Measurements from ENCODE around the gene CABLES2.

CABLES2 gene

DNA sequence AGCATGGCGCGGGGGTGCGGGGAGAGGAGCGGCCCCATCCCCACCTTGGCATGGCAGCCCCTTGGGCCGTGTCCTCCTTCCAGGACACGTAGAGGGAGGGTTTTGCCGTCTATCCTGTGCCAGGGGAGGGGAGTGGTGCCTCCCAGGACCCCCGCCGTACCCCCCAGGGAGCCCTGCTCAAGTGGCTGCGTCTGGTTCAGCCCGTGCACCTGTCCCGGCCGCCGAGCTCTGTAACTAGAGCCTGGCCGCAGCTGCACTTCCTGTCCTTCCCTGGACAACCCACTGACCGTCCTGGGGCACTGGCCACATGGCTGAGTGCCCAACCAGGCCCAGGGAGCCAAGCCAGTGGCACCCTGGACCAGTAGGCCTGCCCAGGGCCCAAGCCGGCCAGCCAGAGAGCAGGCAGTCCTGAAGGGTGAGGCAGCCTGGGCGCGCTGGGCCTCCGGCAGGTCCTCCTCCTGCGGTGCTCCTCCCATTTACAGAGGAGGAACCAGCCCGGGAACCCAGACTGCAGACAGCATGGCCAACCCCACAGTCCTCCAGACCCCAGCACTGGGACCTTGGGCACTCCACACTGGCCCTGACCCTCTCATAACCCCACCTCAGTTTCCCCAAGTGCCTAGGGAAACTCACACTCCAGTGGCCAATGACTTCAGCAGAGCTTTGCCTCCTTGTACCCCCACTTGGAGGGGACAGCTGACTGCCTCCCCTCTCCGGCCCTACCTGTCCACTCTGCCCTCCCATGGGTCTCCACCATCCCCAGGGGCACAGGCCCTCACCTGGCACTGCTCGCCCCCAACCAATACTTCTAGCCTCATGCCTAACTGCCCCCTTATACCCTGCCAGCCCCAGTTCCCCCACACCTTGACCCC is 48.7 kb downstream of the CABLES2 start:
- TF ChIP-seq GLIS3 (CRISPR knock-in tag; IDR thresholded peaks at IDR 0.05) (no peak), OSR1 (CRISPR knock-in tag; IDR thresholded peaks at IDR 0.05) (no peak), ARNTL (CRISPR knock-in tag; IDR thresholded peaks at IDR 0.05; ENCODE audit: borderline replicate concordance, low read depth) (no peak), BACH2 (CRISPR knock-in tag; IDR thresholded peaks at IDR 0.05; ENCODE audit: borderline replicate concordance) (no peak), RARB (CRISPR knock-in tag; IDR thresholded peaks at IDR 0.05) (no peak), SNAI2 (CRISPR knock-in tag; IDR thresholded peaks at IDR 0.05) (no peak), CSDC2 (CRISPR knock-in tag; IDR thresholded peaks at IDR 0.05) (no peak), TCF4 (CRISPR knock-in tag; IDR thresholded peaks at IDR 0.05; ENCODE audit: borderline replicate concordance) (no peak), ESRRG (CRISPR knock-in tag; IDR thresholded peaks at IDR 0.05) (no peak), ZC3H10 (CRISPR knock-in tag; IDR thresholded peaks at IDR 0.05) (no peak), ZNF565 (CRISPR knock-in tag; conservative IDR thresholded peaks at IDR 0.05; ENCODE audit: low read depth) (no peak), ZNF8 (CRISPR knock-in tag; IDR thresholded peaks at IDR 0.05) (no peak), ZNF70 (CRISPR knock-in tag; IDR thresholded peaks at IDR 0.05) (no peak)
- TF ChIP-seq, protein P1, sequence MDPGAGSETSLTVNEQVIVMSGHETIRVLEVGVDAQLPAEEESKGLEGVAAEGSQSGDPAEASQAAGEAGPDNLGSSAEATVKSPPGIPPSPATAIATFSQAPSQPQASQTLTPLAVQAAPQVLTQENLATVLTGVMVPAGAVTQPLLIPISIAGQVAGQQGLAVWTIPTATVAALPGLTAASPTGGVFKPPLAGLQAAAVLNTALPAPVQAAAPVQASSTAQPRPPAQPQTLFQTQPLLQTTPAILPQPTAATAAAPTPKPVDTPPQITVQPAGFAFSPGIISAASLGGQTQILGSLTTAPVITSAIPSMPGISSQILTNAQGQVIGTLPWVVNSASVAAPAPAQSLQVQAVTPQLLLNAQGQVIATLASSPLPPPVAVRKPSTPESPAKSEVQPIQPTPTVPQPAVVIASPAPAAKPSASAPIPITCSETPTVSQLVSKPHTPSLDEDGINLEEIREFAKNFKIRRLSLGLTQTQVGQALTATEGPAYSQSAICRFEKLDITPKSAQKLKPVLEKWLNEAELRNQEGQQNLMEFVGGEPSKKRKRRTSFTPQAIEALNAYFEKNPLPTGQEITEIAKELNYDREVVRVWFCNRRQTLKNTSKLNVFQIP (CRISPR knock-in tag; IDR thresholded peaks at IDR 0.05; ENCODE audit: borderline replicate concordance, low read depth) = no peak
- TF ChIP-seq, protein P2, sequence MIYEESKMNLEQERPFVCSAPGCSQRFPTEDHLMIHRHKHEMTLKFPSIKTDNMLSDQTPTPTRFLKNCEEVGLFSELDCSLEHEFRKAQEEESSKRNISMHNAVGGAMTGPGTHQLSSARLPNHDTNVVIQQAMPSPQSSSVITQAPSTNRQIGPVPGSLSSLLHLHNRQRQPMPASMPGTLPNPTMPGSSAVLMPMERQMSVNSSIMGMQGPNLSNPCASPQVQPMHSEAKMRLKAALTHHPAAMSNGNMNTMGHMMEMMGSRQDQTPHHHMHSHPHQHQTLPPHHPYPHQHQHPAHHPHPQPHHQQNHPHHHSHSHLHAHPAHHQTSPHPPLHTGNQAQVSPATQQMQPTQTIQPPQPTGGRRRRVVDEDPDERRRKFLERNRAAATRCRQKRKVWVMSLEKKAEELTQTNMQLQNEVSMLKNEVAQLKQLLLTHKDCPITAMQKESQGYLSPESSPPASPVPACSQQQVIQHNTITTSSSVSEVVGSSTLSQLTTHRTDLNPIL (CRISPR knock-in tag; IDR thresholded peaks at IDR 0.05; ENCODE audit: low read depth) = no peak
- TF ChIP-seq, protein P3, sequence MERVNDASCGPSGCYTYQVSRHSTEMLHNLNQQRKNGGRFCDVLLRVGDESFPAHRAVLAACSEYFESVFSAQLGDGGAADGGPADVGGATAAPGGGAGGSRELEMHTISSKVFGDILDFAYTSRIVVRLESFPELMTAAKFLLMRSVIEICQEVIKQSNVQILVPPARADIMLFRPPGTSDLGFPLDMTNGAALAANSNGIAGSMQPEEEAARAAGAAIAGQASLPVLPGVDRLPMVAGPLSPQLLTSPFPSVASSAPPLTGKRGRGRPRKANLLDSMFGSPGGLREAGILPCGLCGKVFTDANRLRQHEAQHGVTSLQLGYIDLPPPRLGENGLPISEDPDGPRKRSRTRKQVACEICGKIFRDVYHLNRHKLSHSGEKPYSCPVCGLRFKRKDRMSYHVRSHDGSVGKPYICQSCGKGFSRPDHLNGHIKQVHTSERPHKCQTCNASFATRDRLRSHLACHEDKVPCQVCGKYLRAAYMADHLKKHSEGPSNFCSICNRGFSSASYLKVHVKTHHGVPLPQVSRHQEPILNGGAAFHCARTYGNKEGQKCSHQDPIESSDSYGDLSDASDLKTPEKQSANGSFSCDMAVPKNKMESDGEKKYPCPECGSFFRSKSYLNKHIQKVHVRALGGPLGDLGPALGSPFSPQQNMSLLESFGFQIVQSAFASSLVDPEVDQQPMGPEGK (CRISPR knock-in tag; IDR thresholded peaks at IDR 0.05; ENCODE audit: borderline replicate concordance) = no peak
- TF ChIP-seq, protein P4, sequence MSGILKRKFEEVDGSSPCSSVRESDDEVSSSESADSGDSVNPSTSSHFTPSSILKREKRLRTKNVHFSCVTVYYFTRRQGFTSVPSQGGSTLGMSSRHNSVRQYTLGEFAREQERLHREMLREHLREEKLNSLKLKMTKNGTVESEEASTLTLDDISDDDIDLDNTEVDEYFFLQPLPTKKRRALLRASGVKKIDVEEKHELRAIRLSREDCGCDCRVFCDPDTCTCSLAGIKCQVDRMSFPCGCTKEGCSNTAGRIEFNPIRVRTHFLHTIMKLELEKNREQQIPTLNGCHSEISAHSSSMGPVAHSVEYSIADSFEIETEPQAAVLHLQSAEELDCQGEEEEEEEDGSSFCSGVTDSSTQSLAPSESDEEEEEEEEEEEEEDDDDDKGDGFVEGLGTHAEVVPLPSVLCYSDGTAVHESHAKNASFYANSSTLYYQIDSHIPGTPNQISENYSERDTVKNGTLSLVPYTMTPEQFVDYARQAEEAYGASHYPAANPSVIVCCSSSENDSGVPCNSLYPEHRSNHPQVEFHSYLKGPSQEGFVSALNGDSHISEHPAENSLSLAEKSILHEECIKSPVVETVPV (CRISPR knock-in tag; IDR thresholded peaks at IDR 0.05) = no peak
- TF ChIP-seq, protein P5, sequence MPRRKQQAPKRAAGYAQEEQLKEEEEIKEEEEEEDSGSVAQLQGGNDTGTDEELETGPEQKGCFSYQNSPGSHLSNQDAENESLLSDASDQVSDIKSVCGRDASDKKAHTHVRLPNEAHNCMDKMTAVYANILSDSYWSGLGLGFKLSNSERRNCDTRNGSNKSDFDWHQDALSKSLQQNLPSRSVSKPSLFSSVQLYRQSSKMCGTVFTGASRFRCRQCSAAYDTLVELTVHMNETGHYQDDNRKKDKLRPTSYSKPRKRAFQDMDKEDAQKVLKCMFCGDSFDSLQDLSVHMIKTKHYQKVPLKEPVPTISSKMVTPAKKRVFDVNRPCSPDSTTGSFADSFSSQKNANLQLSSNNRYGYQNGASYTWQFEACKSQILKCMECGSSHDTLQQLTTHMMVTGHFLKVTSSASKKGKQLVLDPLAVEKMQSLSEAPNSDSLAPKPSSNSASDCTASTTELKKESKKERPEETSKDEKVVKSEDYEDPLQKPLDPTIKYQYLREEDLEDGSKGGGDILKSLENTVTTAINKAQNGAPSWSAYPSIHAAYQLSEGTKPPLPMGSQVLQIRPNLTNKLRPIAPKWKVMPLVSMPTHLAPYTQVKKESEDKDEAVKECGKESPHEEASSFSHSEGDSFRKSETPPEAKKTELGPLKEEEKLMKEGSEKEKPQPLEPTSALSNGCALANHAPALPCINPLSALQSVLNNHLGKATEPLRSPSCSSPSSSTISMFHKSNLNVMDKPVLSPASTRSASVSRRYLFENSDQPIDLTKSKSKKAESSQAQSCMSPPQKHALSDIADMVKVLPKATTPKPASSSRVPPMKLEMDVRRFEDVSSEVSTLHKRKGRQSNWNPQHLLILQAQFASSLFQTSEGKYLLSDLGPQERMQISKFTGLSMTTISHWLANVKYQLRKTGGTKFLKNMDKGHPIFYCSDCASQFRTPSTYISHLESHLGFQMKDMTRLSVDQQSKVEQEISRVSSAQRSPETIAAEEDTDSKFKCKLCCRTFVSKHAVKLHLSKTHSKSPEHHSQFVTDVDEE (CRISPR knock-in tag; IDR thresholded peaks at IDR 0.05) = no peak

DNA sequence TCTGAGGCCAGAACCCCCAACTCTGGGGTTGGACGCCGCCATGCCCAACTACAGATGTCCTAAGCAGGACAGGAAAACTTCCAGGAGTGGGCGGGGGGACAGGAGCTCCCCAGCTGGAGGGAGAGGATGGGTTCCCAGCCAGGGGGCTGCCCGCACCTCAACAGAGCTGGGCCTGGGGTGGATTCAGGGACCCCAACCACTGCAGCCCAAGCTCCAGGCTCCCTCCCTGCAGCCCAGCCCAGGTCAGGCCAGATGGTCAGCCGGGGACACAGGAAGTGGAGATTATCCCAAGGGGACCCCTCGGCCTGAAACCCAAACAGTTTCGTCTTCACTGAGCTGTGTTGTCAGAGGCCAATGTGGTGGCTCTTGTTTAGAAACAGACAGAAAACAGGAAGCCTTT is 49.4 kb downstream of the CABLES2 start:
- TF ChIP-seq RARB (CRISPR knock-in tag; IDR thresholded peaks at IDR 0.05) = no peak
- no peak for TF ChIP-seq ARNTL (CRISPR knock-in tag; IDR thresholded peaks at IDR 0.05; ENCODE audit: borderline replicate concordance, low read depth)
- no peak for TF ChIP-seq BACH2 (CRISPR knock-in tag; IDR thresholded peaks at IDR 0.05; ENCODE audit: borderline replicate concordance)
- no peak for TF ChIP-seq ZNF565 (CRISPR knock-in tag; conservative IDR thresholded peaks at IDR 0.05; ENCODE audit: low read depth)
- TF ChIP-seq OSR1 (CRISPR knock-in tag; IDR thresholded peaks at IDR 0.05) = no peak
- TF ChIP-seq, protein P1 (CRISPR knock-in tag; IDR thresholded peaks at IDR 0.05; ENCODE audit: borderline replicate concordance, low read depth) = no peak
- TF ChIP-seq SNAI2 (CRISPR knock-in tag; IDR thresholded peaks at IDR 0.05) = no peak
- no peak for TF ChIP-seq ZFP3 (CRISPR knock-in tag; IDR thresholded peaks at IDR 0.05)
- no peak for TF ChIP-seq ESRRG (CRISPR knock-in tag; IDR thresholded peaks at IDR 0.05)
- TF ChIP-seq ZC3H10 (CRISPR knock-in tag; IDR thresholded peaks at IDR 0.05) = no peak
- no peak for TF ChIP-seq TCF4 (CRISPR knock-in tag; IDR thresholded peaks at IDR 0.05; ENCODE audit: borderline replicate concordance)
- no peak for TF ChIP-seq TOX (CRISPR knock-in tag; IDR thresholded peaks at IDR 0.05; ENCODE audit: borderline replicate concordance)
- TF ChIP-seq GLIS3 (CRISPR knock-in tag; IDR thresholded peaks at IDR 0.05) = no peak
- TF ChIP-seq ZNF70 (CRISPR knock-in tag; IDR thresholded peaks at IDR 0.05) = no peak
- no peak for TF ChIP-seq CSDC2 (CRISPR knock-in tag; IDR thresholded peaks at IDR 0.05)
- TF ChIP-seq, protein P4 (CRISPR knock-in tag; IDR thresholded peaks at IDR 0.05) = no peak
- TF ChIP-seq ZNF8 (CRISPR knock-in tag; IDR thresholded peaks at IDR 0.05) = no peak
- no peak for TF ChIP-seq PPARA (CRISPR knock-in tag; IDR thresholded peaks at IDR 0.05; ENCODE audit: borderline replicate concordance)
- no peak for ATAC-seq

More for the DNA sequence above, 48.7 kb downstream of the CABLES2 start:
- peak; percentile 16 for ATAC-seq

Measured in SK-N-SH treated with all-trans-retinoic acid at 6 μM for 48 hours (cell line).